ENCODE results near the gene GLB1L. TPM values are rescaled to one million over a fixed set of nuclear protein-coding genes. Genes with fewer than 3 reads are reported as not detected.
"Not testable (repeated sequence)": the region's sequence is repeated elsewhere in the genome, so short reads cannot be mapped to it uniquely, and the experiment has no call there.

GLB1L gene
- total RNA-seq, 2 experiments from 2014 or later: 4.8 to 4.9 TPM

- no peak for DNase-seq
- intact Hi-C loops (cut with micrococcal nuclease): no loop called here
- Mint-ChIP-seq H3K27ac (no peak overlapping the region), H3K27me3 (no peaks in the 10 kb centered on the region), H3K36me3 (peaks cover 5% of the 10 kb centered on the region), H3K4me3 (peak overlapping the region; percentile 94), H3K9me3 (peaks cover 5% of the 10 kb centered on the region), H3K4me1 (ENCODE audit: low read depth) (peaks cover 25% of the 10 kb centered on the region)
- ChIA-PET POLR2A (interaction anchor here (2.0 to 2.6 kb wide), 2 partner anchors 25 to 28 kb away, joined by 16 to 26 read pairs; partner anchors contain the start of genes ANKZF1, ATG9A and CNPPD1), CTCF (interaction anchor here (1.0 to 1.6 kb wide), 2 partner anchors 35 to 50 kb away, joined by 3 to 7 read pairs; partner anchors contain the start of gene SLC23A3)
These were observed 40.1 kb downstream of the GLB1L start for GRCh38 chr2:219205165-219205538.

GRCh38 chr2:219204425-219205164 is 40.6 kb downstream of the GLB1L start:
- peaks cover 25% of the 10 kb centered on the region for H3K4me1 Mint-ChIP-seq (ENCODE audit: low read depth)
- DNase-seq: no peak
- intact Hi-C loops (cut with micrococcal nuclease): no loop called here
- peaks cover 5% of the 10 kb centered on the region for H3K36me3 Mint-ChIP-seq
- H3K9me3 Mint-ChIP-seq: peaks cover 5% of the 10 kb centered on the region
- no peak overlapping the region for H3K27ac Mint-ChIP-seq
- ChIA-PET CTCF (interaction anchor here (0.7 kb wide), 1 partner anchor 33 kb away, joined by 3 read pairs; no protein-coding TSS in a partner anchor), POLR2A (no interaction called here)
- no peak overlapping the region for H3K4me3 Mint-ChIP-seq
- no peaks in the 10 kb centered on the region for H3K27me3 Mint-ChIP-seq

GRCh38 chr2:219201331-219201730 is 43.9 kb downstream of the GLB1L start:
- H3K27ac Mint-ChIP-seq; H3K4me3 Mint-ChIP-seq; H3K4me1 Mint-ChIP-seq (ENCODE audit: low read depth); H3K9me3 Mint-ChIP-seq; H3K27me3 Mint-ChIP-seq; intact Hi-C loops (cut with micrococcal nuclease); DNase-seq; H3K36me3 Mint-ChIP-seq; POLR2A ChIA-PET: not testable (repeated sequence)
- CTCF ChIA-PET: interaction anchor here (1.7 to 1.8 kb wide), 2 partner anchors 30 to 93 kb away, joined by 6 to 7 read pairs; no protein-coding TSS in a partner anchor

GRCh38 chr2:219200502-219201326 is 44.5 kb downstream of the GLB1L start:
- H3K27me3 Mint-ChIP-seq; H3K36me3 Mint-ChIP-seq; intact Hi-C loops (cut with micrococcal nuclease); H3K9me3 Mint-ChIP-seq; H3K4me1 Mint-ChIP-seq (ENCODE audit: low read depth): not testable (repeated sequence)
- ChIA-PET CTCF (interaction anchor here (1.7 to 1.8 kb wide), 2 partner anchors 30 to 94 kb away, joined by 6 to 7 read pairs; no protein-coding TSS in a partner anchor), POLR2A (interaction anchor here (0.8 to 1.0 kb wide), 2 partner anchors 25 to 94 kb away, joined by 3 to 4 read pairs; no protein-coding TSS in a partner anchor)
- H3K27ac Mint-ChIP-seq: peak overlapping the region; percentile 75
- DNase-seq: peak; percentile 33
- peak overlapping the region; percentile 59 for H3K4me3 Mint-ChIP-seq

- Mint-ChIP-seq H3K4me1 (ENCODE audit: low read depth) (no peaks in the 10 kb centered on the region), H3K27me3 (peaks cover 5% of the 10 kb centered on the region), H3K4me3 (no peak overlapping the region), H3K9me3 (peaks cover 4% of the 10 kb centered on the region), H3K27ac (no peak overlapping the region), H3K36me3 (peaks cover 2% of the 10 kb centered on the region)
- ChIA-PET CTCF (interaction anchor here (0.7 to 1.7 kb wide), 2 partner anchors 95 kb away, joined by 3 to 6 read pairs; no protein-coding TSS in a partner anchor), POLR2A (interaction anchor here (0.8 kb wide), 1 partner anchor 96 kb away, joined by 3 read pairs; no protein-coding TSS in a partner anchor)
- intact Hi-C loops (cut with micrococcal nuclease): no loop called here
- DNase-seq: no peak
These were observed 45.6 kb downstream of the GLB1L start for GRCh38 chr2:219199470-219200211.

- Mint-ChIP-seq H3K4me1 (ENCODE audit: low read depth) (no peaks in the 10 kb centered on the region), H3K27me3 (peaks cover 5% of the 10 kb centered on the region), H3K27ac (no peak overlapping the region), H3K36me3 (peaks cover 2% of the 10 kb centered on the region), H3K9me3 (no peaks in the 10 kb centered on the region), H3K4me3 (no peak overlapping the region)
- ChIA-PET POLR2A (no interaction called here), CTCF (interaction anchor here (0.7 kb wide), 1 partner anchor 96 kb away, joined by 3 read pairs; no protein-coding TSS in a partner anchor)
- intact Hi-C loops (cut with micrococcal nuclease): no loop called here
- no peak for DNase-seq
These were observed 46.3 kb downstream of the GLB1L start for GRCh38 chr2:219198974-219199373.

GRCh38 chr2:219197388-219197787 is 47.9 kb downstream of the GLB1L start:
- Mint-ChIP-seq H3K36me3 (peaks cover 2% of the 10 kb centered on the region), H3K9me3 (no peaks in the 10 kb centered on the region), H3K4me3 (no peak overlapping the region), H3K27me3 (peaks cover 5% of the 10 kb centered on the region), H3K27ac (no peak overlapping the region), H3K4me1 (ENCODE audit: low read depth) (no peaks in the 10 kb centered on the region)
- intact Hi-C loops (cut with micrococcal nuclease): no loop called here
- ChIA-PET CTCF (interaction anchor here (1.7 kb wide), 1 partner anchor 27 kb away, joined by 6 read pairs; the partner anchor contains the start of gene SLC23A3), POLR2A (interaction anchor here (0.7 kb wide), 1 partner anchor 16 kb away, joined by 3 read pairs; no protein-coding TSS in a partner anchor)
- no peak for DNase-seq

GRCh38 chr2:219186754-219187456 is 58.3 kb downstream of the GLB1L start:
- Mint-ChIP-seq H3K27ac (peak overlapping the region; percentile 88), H3K9me3 (no peaks in the 10 kb centered on the region), H3K36me3 (peaks cover 6% of the 10 kb centered on the region), H3K4me3 (peak overlapping the region; percentile 4), H3K4me1 (ENCODE audit: low read depth) (peaks cover 14% of the 10 kb centered on the region), H3K27me3 (no peaks in the 10 kb centered on the region)
- DNase-seq: peak; percentile 56
- intact Hi-C loops (cut with micrococcal nuclease): loop anchor here (1.0 kb wide), 1 partner anchor 9 kb away; the partner anchor contains the start of gene RETREG2
- POLR2A ChIA-PET: no interaction called here
- CTCF ChIA-PET: no interaction called here

Small RNAs within 50 kb of the gene (microRNA-seq; reads per million reads assigned to microRNA genes)
- not detected for gene MIR153-1 (ENCODE audit: borderline microRNAs expressed, borderline number of aligned reads, borderline replicate concordance)

Other genes with a start within 250 kb of the GLB1L start
- not detected for gene CFAP65, start 203.9 kb downstream of the GLB1L start, total RNA-seq
- gene IHH, start 184.5 kb downstream of the GLB1L start, total RNA-seq: under 1 TPM in 1 of 2 experiments, not detected in 1; 0.10 TPM
- gene NHEJ1, start 84.6 kb downstream of the GLB1L start, total RNA-seq: 10 to 100 TPM; 17.7 to 18.6 TPM
- 1 to 10 TPM; 1.1 to 2.3 TPM for gene SLC23A3, start 75.4 kb downstream of the GLB1L start, total RNA-seq
- 10 to 100 TPM; 42.0 to 43.4 TPM for gene CNPPD1, start 68.5 kb downstream of the GLB1L start, total RNA-seq
- gene RETREG2, start 67.2 kb downstream of the GLB1L start, total RNA-seq: 10 to 100 TPM; 60.3 to 67.9 TPM
- 10 to 100 TPM; 31.9 to 34.4 TPM for gene ZFAND2B, start 38.7 kb downstream of the GLB1L start, total RNA-seq
- gene ABCB6, start 26.5 kb downstream of the GLB1L start, total RNA-seq: 10 to 100 TPM; 11.5 to 11.7 TPM
- 10 to 100 TPM; 34.7 to 39.5 TPM for gene ATG9A, start 15.8 kb downstream of the GLB1L start, total RNA-seq
- 10 to 100 TPM; 97.0 to 97.5 TPM for gene ANKZF1, start 15.6 kb downstream of the GLB1L start, total RNA-seq
- gene STK16, start within 50 bp of the GLB1L start, total RNA-seq: 10 to 100 TPM; 37.1 to 37.8 TPM
- not detected for gene TUBA4B, start 7.8 kb upstream of the GLB1L start, total RNA-seq
- 100 to 1,000 TPM; 219 to 229 TPM for gene TUBA4A, start 8.5 kb upstream of the GLB1L start, total RNA-seq
- gene DNAJB2, start 33.9 kb upstream of the GLB1L start, total RNA-seq: 10 to 100 TPM; 37.3 to 39.1 TPM
- under 1 TPM in 1 of 2 experiments, not detected in 1; 0.24 TPM for gene PTPRN, start 64.0 kb upstream of the GLB1L start, total RNA-seq
- not detected for gene RESP18, start 87.3 kb upstream of the GLB1L start, total RNA-seq
- 10 to 100 TPM; 71.6 to 74.2 TPM for gene DNPEP, start 142.5 kb upstream of the GLB1L start, total RNA-seq
- not detected for gene DES, start 172.9 kb upstream of the GLB1L start, total RNA-seq
- 1 to 10 TPM; 1.1 to 1.7 TPM for gene SPEG, start 189.4 kb upstream of the GLB1L start, total RNA-seq